Fibroblast of lung (primary cell): ENCODE data around the gene PLXNA1.

Experiments
- EZH2 ChIP-seq: IDR thresholded peaks from 2 replicates; pipeline ENCODE4 v1.5.1; 2012; ENCODE audit warnings: low read length, control low read depth, mild to moderate bottlenecking; ENCODE audit errors: missing control alignments
- TF ChIP-seq, protein P1 (sequence below), 2 donors: IDR thresholded peaks in 1 of 2; conservative IDR thresholded peaks in 1 of 2; 1 replicate in 1 of 2; 2 replicates in 1 of 2; pipeline ENCODE4 v1.5.1; 2011 to 2012; ENCODE audit warnings: low read length in 2 of 2, control low read depth in 1 of 2, inconsistent platforms in 1 of 2, low read depth in 1 of 2, mild to moderate bottlenecking in 1 of 2

DNA sequence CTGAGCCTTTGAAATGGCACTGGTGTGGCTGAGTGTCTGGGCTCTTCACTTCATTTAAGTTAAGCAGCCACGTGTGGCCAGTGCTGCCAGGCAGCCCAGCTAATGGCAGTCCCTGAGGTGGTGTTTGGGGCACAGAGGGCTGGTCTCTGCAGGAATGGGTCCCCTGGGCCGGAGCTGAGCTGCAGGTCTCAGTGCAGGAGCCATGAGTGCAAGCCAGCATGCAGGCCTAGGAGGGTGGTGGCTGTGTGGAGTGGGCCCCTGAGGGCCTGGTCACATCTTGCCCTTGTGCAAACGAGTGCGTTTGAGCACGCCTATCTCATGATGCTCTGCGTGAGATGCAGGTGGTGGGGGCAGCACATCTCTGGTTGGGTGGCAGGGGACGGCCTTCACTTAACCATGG lies 48.9 kb downstream of the PLXNA1 start:
- TF ChIP-seq, protein P1, sequence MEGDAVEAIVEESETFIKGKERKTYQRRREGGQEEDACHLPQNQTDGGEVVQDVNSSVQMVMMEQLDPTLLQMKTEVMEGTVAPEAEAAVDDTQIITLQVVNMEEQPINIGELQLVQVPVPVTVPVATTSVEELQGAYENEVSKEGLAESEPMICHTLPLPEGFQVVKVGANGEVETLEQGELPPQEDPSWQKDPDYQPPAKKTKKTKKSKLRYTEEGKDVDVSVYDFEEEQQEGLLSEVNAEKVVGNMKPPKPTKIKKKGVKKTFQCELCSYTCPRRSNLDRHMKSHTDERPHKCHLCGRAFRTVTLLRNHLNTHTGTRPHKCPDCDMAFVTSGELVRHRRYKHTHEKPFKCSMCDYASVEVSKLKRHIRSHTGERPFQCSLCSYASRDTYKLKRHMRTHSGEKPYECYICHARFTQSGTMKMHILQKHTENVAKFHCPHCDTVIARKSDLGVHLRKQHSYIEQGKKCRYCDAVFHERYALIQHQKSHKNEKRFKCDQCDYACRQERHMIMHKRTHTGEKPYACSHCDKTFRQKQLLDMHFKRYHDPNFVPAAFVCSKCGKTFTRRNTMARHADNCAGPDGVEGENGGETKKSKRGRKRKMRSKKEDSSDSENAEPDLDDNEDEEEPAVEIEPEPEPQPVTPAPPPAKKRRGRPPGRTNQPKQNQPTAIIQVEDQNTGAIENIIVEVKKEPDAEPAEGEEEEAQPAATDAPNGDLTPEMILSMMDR (conservative IDR thresholded peaks at IDR 0.05 in 1 of 2, IDR thresholded peaks at IDR 0.05 in 1 of 2; ENCODE audit: low read depth in 1 of 2, low read length in 2 of 2): no peak
- TF ChIP-seq EZH2: no peak
